Right ventricle myocardium superior (tissue), 1 donor: Measurements from ENCODE around the gene TSPEAR. TPM values are rescaled to one million over a fixed set of nuclear protein-coding genes. Genes with fewer than 3 reads are reported as not detected.

ENCODE experiments used
- ATAC-seq: fragments of 200-7000 bp; cut with Tn5 transposase; one replicate; pipeline ENCODE4 v1.9.1; 2020; ENCODE audit warnings: mild to moderate bottlenecking; ENCODE audit not compliant: poor library complexity
- DNase-seq: peaks from one replicate; pipeline ENCODE4 v3.0.0-alpha.2; 2020
- intact Hi-C: fragments of 100-400 bp; cut with DNase I; formaldehyde crosslinking; loops from one replicate; pipeline ENCODE4 v1.11.2; 2022
- total RNA-seq: library from RNA; stranded (reverse); fragmentation: NEBNext Ultra II Directional; extraction: Animal tissue kit (Norgen Biotek cat#: 25700); gene quantifications from one replicate; pipeline ENCODE4 v1.2.1, GENCODE V29; 2021
- donor health status: DM: no; HTN: yes; CAD: no; lungs with severe emphysema.

TSPEAR gene
- total RNA-seq, 1 donor from 2014 or later: 0.51 TPM

DNA sequence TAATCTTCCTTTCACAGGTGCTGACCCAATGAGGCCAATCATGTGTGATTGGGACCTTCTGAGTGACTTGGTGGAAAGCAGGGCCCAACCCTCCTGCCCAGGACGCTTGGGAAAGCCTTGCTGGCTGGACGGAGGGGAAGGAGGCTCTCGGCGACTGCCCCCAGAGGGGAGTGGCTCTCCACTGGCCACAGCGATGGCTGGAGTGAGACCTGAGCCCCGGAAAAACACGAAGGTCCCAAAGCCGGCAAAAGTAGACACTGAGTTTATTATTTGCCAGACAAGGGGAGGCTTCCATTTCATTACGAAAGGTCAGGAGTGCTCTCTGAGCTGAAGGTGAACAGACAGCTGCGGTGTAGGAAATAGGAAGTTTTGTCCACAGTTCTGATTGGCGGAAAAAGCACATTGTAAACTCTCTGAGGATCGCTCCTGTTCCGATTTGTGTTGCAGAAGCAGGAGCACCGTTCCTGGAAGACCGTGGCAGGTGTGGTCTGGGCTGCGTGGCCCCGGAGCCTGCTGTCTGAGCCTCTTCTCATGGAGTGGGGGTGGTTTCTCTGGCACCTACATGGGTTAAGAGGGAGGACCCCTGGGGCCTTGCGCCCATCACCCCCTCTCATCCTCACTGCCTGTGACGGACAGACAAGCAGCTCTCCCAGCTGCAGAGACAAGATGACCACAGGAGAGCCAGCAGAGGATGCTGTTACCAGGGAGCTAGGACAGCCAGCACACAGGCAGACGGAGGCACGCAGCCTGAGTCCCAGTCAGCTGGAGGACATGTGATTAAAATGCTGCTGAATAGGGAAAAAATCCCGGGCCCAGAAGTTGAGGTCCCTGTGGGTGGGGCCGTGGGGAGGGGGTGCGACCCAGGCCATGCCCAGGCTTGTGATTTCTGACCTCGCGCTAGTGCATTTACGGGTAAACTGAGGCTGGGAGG lies 212.8 kb downstream of the TSPEAR start:
- no peak for ATAC-seq
- DNase-seq: no peak
- intact Hi-C loops: no loop called here

GRCh38 chr21:44497703-44498126 lies 213.7 kb downstream of the TSPEAR start:
- DNase-seq: no peak
- peak; percentile 38 for ATAC-seq
- intact Hi-C loops: no loop called here

DNA sequence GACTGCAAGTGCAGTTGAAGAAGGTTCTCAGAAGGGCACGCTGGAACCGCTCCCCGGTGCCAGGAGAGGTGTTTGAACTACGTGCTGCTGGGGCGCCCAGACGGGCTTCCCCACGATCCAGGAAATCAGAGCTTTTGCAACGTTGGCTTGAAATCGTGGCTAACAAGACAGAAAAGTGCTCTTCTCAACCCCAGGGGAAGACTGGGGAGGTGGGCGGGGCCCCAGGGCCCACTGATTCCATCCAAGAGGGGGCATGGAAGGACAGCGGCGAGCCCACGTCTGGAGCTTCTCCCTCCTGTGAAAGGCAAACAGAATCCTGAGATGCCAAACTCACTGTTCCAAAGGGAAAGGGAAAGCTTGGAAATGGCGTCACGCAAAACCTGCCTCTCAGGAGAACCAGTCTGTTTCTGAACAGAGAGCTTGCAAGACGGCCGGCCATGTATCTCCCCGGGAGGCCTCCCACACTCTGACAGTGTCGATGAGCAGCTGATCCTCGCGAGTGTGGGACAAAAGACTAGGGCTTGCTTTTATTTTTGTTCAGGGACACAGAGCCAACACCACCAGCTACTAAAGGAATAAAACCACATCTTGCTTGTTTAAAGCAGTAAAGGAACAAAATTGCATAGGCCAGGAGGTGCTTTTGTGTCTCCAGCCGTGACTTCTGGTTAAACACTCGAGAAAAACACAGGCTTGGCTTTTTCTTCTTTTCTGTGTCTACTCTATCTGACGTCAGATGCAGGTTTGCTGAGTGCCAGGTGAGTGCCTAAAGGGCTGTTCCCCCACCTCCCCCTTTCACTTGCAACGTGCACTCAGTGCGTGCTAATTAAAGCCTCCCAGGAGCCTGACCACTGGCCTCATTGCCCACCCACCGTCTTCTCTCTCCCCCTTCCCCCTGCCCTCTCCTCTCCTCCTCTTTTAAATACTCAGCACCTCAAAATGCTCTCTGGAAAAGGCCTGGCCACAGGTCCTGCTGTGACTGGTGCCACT lies 214.5 kb downstream of the TSPEAR start:
- DNase-seq: no peak
- peak; percentile 26 for ATAC-seq
- intact Hi-C loops: no loop called here

DNA sequence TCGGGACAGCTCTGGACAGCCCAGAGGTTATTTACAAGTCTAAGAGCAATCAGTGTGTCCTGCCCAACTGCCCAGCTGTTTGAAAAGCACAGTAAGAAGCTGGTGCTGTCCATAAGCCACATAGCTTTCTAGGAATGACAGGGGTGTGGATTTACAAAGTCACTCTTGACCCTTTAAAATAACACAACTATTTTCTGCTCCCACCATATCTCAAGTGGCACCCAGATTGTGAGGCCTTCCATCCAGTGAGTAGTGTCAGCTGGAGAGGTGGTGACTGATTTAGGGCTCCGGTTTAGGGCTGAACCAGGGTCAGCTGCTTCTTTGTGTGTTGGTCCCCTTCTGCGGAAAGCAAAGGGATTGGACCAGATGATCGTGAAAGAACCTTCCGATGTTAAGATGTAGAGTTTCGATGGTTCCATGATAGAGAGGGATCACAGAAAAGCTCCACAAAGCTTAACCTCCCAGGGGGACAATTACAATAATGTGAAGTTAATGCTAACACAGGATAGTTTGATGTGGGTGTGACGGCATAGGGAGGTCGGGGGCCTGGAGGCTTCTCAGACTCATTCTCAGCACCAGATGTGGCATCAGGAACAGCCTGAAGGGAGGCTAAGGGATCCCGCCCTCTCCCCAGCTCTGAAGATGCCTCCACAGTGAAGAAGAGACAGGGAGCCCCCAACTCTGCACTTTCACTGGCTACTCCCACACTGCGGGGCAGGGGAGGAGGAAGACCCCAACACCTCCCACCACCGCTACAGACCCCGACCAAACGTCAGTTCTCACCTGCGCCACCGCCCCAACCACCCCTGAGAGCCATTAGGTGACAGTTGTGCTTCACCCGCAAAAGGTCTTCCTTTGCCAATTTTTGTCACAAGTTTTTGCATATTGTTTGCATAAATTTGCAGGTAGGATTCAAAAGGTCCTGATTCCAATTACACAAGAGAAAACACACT lies 215.5 kb downstream of the TSPEAR start:
- no peak for DNase-seq
- intact Hi-C loops: no loop called here

GRCh38 chr21:44494956-44495355 lies 216.4 kb downstream of the TSPEAR start:
- no peak for ATAC-seq
- intact Hi-C loops: no loop called here
- no peak for DNase-seq

More for the DNA sequence above, 215.5 kb downstream of the TSPEAR start:
- peak; percentile 81 for ATAC-seq

- ATAC-seq (no peak), DNase-seq (no peak)
- intact Hi-C loops: no loop called here
These were observed 217.0 kb downstream of the TSPEAR start for GRCh38 chr21:44494418-44494817.

DNA sequence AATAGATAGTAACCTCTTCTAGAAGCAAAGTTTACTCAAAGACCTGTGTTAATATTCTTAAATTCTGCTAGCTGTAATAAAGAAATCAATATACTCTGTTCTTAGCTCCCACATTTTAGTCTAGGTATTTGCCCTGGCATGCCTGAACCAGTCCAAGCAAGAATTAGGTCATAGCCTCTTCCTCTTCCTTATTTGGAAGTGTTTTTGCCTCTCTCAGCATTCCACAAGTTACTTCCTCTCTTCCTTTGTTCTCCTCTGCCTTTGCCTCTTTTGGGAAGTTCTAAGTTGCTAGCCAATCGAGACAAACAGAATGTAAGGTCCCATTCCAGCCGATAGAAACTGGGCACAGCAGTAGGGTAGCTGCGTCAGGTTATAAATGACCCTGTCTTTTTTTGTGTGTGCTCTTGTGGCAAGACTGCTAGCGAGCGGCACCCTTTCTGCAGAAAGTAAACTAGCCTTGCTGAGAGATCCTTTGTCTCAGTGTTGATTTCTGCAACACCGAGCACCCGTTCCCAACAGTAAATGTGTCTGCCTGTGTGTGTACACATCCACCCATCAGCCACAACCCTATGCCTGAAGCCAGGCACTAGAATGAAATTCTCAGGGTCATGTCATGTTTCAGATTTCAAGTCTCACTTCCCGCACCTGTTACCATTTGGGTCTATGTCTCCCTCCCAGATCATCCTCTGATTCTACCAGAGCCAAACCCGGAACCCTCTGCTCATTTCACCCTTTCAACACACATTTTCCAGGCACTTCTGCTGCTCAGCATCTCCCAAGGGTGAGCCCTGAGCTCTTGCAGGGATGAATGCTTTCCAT lies 218.6 kb downstream of the TSPEAR start:
- intact Hi-C loops: no loop called here
- DNase-seq (no peak), ATAC-seq (no peak)

DNA sequence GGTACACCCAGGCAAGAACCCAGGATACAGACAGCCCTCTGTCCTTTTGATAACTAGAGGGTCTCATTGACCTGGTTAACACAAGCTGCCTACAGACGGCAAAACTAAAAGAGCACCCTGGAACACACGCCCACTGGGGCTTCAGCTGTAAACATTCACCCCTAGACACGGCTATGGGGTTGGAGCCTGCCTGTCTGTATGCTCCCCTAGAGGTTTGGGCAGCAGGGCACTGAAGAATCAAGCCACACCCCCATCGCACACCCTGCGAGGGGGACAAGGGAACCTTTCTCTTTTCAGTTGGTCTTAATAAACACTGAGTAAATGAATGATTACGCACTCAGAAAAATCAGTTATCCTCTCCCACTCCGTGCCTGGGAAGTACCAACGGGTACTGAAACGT lies 220.6 kb downstream of the TSPEAR start:
- intact Hi-C loops: no loop called here
- ATAC-seq: no peak
- no peak for DNase-seq

GRCh38 chr21:44490405-44490804 lies 221.0 kb downstream of the TSPEAR start:
- intact Hi-C loops: no loop called here
- no peak for ATAC-seq
- no peak for DNase-seq

DNA sequence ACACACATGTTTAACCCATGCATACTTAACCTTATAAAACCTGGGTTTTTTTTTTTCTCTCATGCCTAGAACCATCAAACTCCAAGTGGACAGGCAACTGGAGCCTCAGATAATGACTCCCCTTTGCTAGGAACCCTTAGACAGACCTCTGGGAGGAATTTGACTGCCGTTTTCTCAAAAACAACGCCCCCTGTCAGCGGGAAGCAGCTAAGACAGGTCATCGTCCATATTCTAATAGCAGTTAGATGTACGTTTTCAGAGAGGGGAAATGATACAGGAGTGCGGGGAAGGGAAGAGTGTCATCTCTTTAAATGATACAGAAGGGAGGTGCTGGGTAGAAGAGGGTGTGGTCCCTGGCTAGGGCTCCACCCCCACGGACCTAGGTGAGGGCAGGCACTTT lies 221.4 kb downstream of the TSPEAR start:
- no peak for DNase-seq
- no peak for ATAC-seq
- intact Hi-C loops: no loop called here

DNA sequence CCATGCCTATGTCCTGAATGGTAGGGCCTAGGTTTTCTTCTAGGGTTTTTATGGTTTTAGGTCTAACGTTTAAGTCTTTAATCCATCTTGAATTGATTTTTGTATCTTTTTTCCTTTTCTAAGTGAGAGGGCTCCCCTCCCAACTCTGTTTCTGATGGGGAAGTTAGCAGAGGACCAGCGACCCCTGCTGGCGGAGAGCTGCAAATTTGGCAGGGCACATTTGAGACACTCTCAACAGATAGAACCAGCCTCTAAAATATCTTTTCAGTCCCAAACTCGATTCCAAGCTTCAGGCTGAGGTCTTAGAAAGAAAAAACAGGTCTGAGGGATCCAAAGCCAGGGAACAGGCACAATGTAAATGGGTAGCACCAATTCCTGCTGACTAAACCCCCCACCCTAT lies 223.5 kb downstream of the TSPEAR start:
- intact Hi-C loops: no loop called here
- no peak for ATAC-seq
- no peak for DNase-seq

- intact Hi-C loops: no loop called here
- ATAC-seq (no peak), DNase-seq (no peak)
These were observed 225.1 kb downstream of the TSPEAR start for GRCh38 chr21:44486302-44486701.

- intact Hi-C loops: no loop called here
- no peak for ATAC-seq
- no peak for DNase-seq
These were observed 225.6 kb downstream of the TSPEAR start for GRCh38 chr21:44485796-44486195.

GRCh38 chr21:44485254-44485793 lies 226.0 kb downstream of the TSPEAR start:
- peak; percentile 55 for DNase-seq
- intact Hi-C loops: no loop called here
- peak; percentile 76 for ATAC-seq

GRCh38 chr21:44484498-44485253 lies 226.7 kb downstream of the TSPEAR start:
- intact Hi-C loops: no loop called here
- ATAC-seq: no peak
- no peak for DNase-seq
